HepG2 (cell line): ENCODE results near the gene GRAP. TPM values are rescaled to one million over a fixed set of nuclear protein-coding genes. Genes with fewer than 3 reads are reported as not detected.

Source experiments
- ATAC-seq: fragments of 200-7000 bp; cut with Tn5 transposase; 3 replicates; pipeline ENCODE4 v1.9.1; 2020; ENCODE audit warnings: mild to moderate bottlenecking, moderate library complexity
- BruUV-seq: library from RNA; stranded (reverse); fragments of 400-500 nt; replicated peaks from 2 replicates; lab custom pipeline; 2021; lab: Mats Ljungman, UMichigan
- CTCF ChIA-PET: fragments of 300-600 bp; formaldehyde crosslinking; extraction: SDS; loops from one replicate; lab custom pipeline; 2021; ENCODE audit warnings: low total read pairs, inconsistent platforms, low intra/inter-chr PET ratio; lab: Yijun Ruan, JAX
- POLR2A ChIA-PET: fragments of 350-600 bp; sonication (Branson Sonifier 250); formaldehyde crosslinking; loops from one replicate; lab custom pipeline; 2020; ENCODE audit warnings: antibody characterized with exemption, inconsistent platforms; lab: Yijun Ruan, JAX
- DNase-seq: peaks from one replicate; pipeline ENCODE4 v3.0.0-alpha.2; 2015; ENCODE audit warnings: low spot score
- FAIRE-seq: peaks from 3 replicates; lab custom pipeline; 2011; peaks lifted over from hg19 to GRCh38; lab: Jason Lieb, UNC
- H2AFZ ChIP-seq: one replicate; pipeline ENCODE4 v1.6.1; 2011; ENCODE audit warnings: low read length, inconsistent platforms
- H3K27ac ChIP-seq: fragments of 300-600 bp; 3 replicates; pipeline ENCODE4 v1.8.0; 2011; ENCODE audit warnings: mixed run types, mild to moderate bottlenecking, mixed read lengths, low read length, inconsistent platforms; ENCODE audit not compliant: insufficient read depth; ENCODE audit errors: extremely low read length
- H3K27me3 ChIP-seq, 2 experiments: fragments of 200-600 bp in 1 of 2; 2 replicates in 1 of 2; 3 replicates in 1 of 2; pipeline versions ENCODE4 v1.6.0 to v1.8.0; 2011; ENCODE audit warnings: low read length in 2 of 2, mild to moderate bottlenecking in 2 of 2, moderate library complexity in 2 of 2, inconsistent platforms in 1 of 2; ENCODE audit not compliant: insufficient read depth in 2 of 2, control insufficient read depth in 1 of 2
- H3K36me3 ChIP-seq, 2 experiments: fragments of 200-600 bp in 1 of 2; replicated peaks in 1 of 2; 2 replicates in 1 of 2; 3 replicates in 1 of 2; pipeline versions ENCODE4 v1.5.1 to v1.8.0; 2011; ENCODE audit warnings: low read length in 2 of 2, inconsistent platforms in 1 of 2; ENCODE audit not compliant: insufficient read depth in 2 of 2, control insufficient read depth in 1 of 2
- H3K4me1 ChIP-seq: 2 replicates; pipeline ENCODE4 v1.5.1; 2012; ENCODE audit warnings: low read length, inconsistent platforms; ENCODE audit not compliant: insufficient read depth
- H3K4me2 ChIP-seq: 2 replicates; pipeline ENCODE4 v1.6.0; 2011; ENCODE audit warnings: low read depth, low read length, inconsistent platforms
- H3K4me3 ChIP-seq, 3 experiments: fragments of 200-600 bp in 1 of 3; sonication (generic), shearing (Covaris generic) in 1 of 3; replicated peaks in 1 of 3; 2 replicates each; pipeline ENCODE4 v1.5.1; 2011 to 2016; ENCODE audit warnings: low read length in 3 of 3, inconsistent platforms in 2 of 3, low read depth in 2 of 3, mild to moderate bottlenecking in 2 of 3, control low read depth in 1 of 3, mixed read lengths in 1 of 3; ENCODE audit not compliant: insufficient read depth in 1 of 3
- H3K79me2 ChIP-seq: one replicate; pipeline ENCODE4 v1.6.1; 2011; ENCODE audit warnings: low read length, inconsistent platforms; ENCODE audit not compliant: insufficient read depth
- H3K9ac ChIP-seq: 2 replicates; pipeline ENCODE4 v1.6.0; 2011; ENCODE audit warnings: mild to moderate bottlenecking, low read depth, low read length, inconsistent platforms; ENCODE audit not compliant: insufficient read depth
- H3K9me3 ChIP-seq: 2 replicates; pipeline ENCODE4 v1.5.1; 2012; ENCODE audit warnings: mild to moderate bottlenecking, low read length
- H4K20me1 ChIP-seq: 2 replicates; pipeline ENCODE4 v1.6.0; 2011; ENCODE audit warnings: inconsistent platforms, mild to moderate bottlenecking, low read length, moderate library complexity; ENCODE audit not compliant: insufficient read depth
- CTCF ChIP-seq: sonication (generic); formaldehyde crosslinking; IDR thresholded peaks from 2 replicates; pipeline ENCODE4 v1.5.0; 2020; ENCODE audit warnings: mild to moderate bottlenecking, missing genetic modification reagents, moderate library complexity
- HNRNPLL ChIP-seq: fragments of 200-400 bp; formaldehyde crosslinking; IDR thresholded peaks from 2 replicates; pipeline ENCODE4 v1.6.1; 2017; ENCODE audit warnings: mild to moderate bottlenecking, low read depth, low read length; ENCODE audit not compliant: poor library complexity, severe bottlenecking
- JDP2 ChIP-seq: sonication (generic); formaldehyde crosslinking; IDR thresholded peaks from 2 replicates; pipeline ENCODE4 v1.8.1; 2022; ENCODE audit warnings: missing genetic modification reagents, borderline replicate concordance
- NFIC ChIP-seq: IDR thresholded peaks from 2 replicates; pipeline ENCODE4 v1.6.1; 2012; ENCODE audit warnings: mild to moderate bottlenecking, low read length, inconsistent platforms
- SPEN ChIP-seq: sonication (generic); formaldehyde crosslinking; IDR thresholded peaks from 2 replicates; pipeline ENCODE4 v1.5.1; 2020; ENCODE audit warnings: low read depth, mild to moderate bottlenecking, missing genetic modification reagents
- TEAD3 ChIP-seq: optimal IDR thresholded peaks from 2 replicates; pipeline ENCODE3; 2016; ENCODE audit warnings: borderline replicate concordance
- ZBTB7A ChIP-seq: sonication (generic); formaldehyde crosslinking; IDR thresholded peaks from 2 replicates; pipeline ENCODE4 v1.8.0; 2022; ENCODE audit warnings: mild to moderate bottlenecking, missing genetic modification reagents
- ZMYM3 ChIP-seq: sonication (generic); formaldehyde crosslinking; IDR thresholded peaks from 2 replicates; pipeline ENCODE4 v1.5.1; 2020; ENCODE audit warnings: mild to moderate bottlenecking, missing genetic modification reagents
- ZNF331 ChIP-seq: sonication (generic); formaldehyde crosslinking; IDR thresholded peaks from 2 replicates; pipeline ENCODE4 v1.4.0; 2020; ENCODE audit warnings: missing genetic modification reagents
- ZNF468 ChIP-seq: sonication (generic); formaldehyde crosslinking; IDR thresholded peaks from 2 replicates; pipeline ENCODE4 v1.8.0; 2022; ENCODE audit warnings: mild to moderate bottlenecking, moderate library complexity, missing genetic modification reagents
- ZNF547 ChIP-seq: sonication (generic); formaldehyde crosslinking; IDR thresholded peaks from 2 replicates; pipeline ENCODE4 v1.5.1; 2020; ENCODE audit warnings: mild to moderate bottlenecking, missing genetic modification reagents
- ZNF619 ChIP-seq: sonication (generic); formaldehyde crosslinking; IDR thresholded peaks from 2 replicates; pipeline ENCODE4 v1.4.0; 2020; ENCODE audit warnings: mild to moderate bottlenecking, missing genetic modification reagents
- WGBS: methylation state at CpG from one replicate; pipeline ENCODE4 v1.1.6; 2017; ENCODE audit warnings: low lambda C conversion rate; 5-methylcytosine and 5-hydroxymethylcytosine counted together
- in situ Hi-C: cut with HindIII; loops from 2 replicates; pipeline ENCODE4 v1.10.0; 2017; ENCODE audit warnings: low pct_unique_long_range_greater_than_20kb; ENCODE audit not compliant: extremely low pct_ligation_motif_present
- intact Hi-C: fragments of 100-400 bp; cut with micrococcal nuclease; formaldehyde crosslinking; loops from one replicate; pipeline ENCODE4 v1.10.0; 2022; ENCODE audit not compliant: unreplicated experiment
- polyA plus RNA-seq, 8 experiments: library from polyadenylated mRNA; depleted of rRNA in 3 of 8; stranded (reverse) in 7 of 8; unstranded in 1 of 8; fragments of >200 nt; fragmentation: Illumina TruSeq in 4 of 8; extraction: Trizol in 4 of 8; gene quantifications; 2 replicates each; pipeline versions ENCODE4 v1.2.1 to v1.2.3, GENCODE V29; 2011 to 2016; ENCODE audit warnings: low read depth in 4 of 8, missing spikeins in 1 of 8, mixed read lengths in 1 of 8; ENCODE audit not compliant: insufficient read depth in 1 of 8
- total RNA-seq, 5 experiments: library from RNA; depleted of rRNA; stranded (reverse); fragments of >200 nt; fragmentation: Illumina TruSeq; extraction: Trizol; gene quantifications; 2 replicates each; pipeline ENCODE4 v1.2.3, GENCODE V29; 2016; ENCODE audit warnings: low read depth in 1 of 5
- TF ChIP-seq, protein P1 (sequence below): sonication (generic); formaldehyde crosslinking; conservative IDR thresholded peaks from 2 replicates; pipeline ENCODE4 v1.8.0; 2022; ENCODE audit warnings: mild to moderate bottlenecking, moderate library complexity, missing genetic modification reagents
- TF ChIP-seq, protein P2 (sequence below): sonication (generic); formaldehyde crosslinking; IDR thresholded peaks from 2 replicates; pipeline ENCODE4 v1.8.0; 2022; ENCODE audit warnings: missing genetic modification reagents, low read depth, mild to moderate bottlenecking, borderline replicate concordance
- TF ChIP-seq, protein P3 (sequence below): sonication (generic); formaldehyde crosslinking; IDR thresholded peaks from 2 replicates; pipeline ENCODE4 v1.4.0; 2020; ENCODE audit warnings: mild to moderate bottlenecking, missing genetic modification reagents, borderline replicate concordance

GRAP gene
- total and polyA plus RNA-seq, 2 of the 13 experiments (the other 11 are each of a cell fraction or from before 2014, with no cell fraction given), result 0.77 to 1.7 TPM

- TF ChIP-seq ZNF619, result no peak
- TF ChIP-seq, protein P1, sequence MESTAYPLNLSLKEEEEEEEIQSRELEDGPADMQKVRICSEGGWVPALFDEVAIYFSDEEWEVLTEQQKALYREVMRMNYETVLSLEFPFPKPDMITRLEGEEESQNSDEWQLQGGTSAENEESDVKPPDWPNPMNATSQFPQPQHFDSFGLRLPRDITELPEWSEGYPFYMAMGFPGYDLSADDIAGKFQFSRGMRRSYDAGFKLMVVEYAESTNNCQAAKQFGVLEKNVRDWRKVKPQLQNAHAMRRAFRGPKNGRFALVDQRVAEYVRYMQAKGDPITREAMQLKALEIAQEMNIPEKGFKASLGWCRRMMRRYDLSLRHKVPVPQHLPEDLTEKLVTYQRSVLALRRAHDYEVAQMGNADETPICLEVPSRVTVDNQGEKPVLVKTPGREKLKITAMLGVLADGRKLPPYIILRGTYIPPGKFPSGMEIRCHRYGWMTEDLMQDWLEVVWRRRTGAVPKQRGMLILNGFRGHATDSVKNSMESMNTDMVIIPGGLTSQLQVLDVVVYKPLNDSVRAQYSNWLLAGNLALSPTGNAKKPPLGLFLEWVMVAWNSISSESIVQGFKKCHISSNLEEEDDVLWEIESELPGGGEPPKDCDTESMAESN, result no peak
- no peak for TF ChIP-seq JDP2 (CRISPR knock-in tag)
Measured at GRCh38 chr17:19020016-19020415, 26.7 kb downstream of the GRAP start (continued).

- no TSS peak for BruUV-seq
- TF ChIP-seq CTCF (CRISPR knock-in tag), result 0 out of 2 replicates have a peak, but pooled peaks have one; percentile 19
- TF ChIP-seq TEAD3 (CRISPR knock-in tag), result no peak
- 0 out of 2 replicates have a peak, but pooled peaks have one; percentile 37 for TF ChIP-seq ZNF547 (CRISPR knock-in tag)
- TF ChIP-seq ZBTB7A, result 0 out of 2 replicates have a peak, but pooled peaks have one; percentile 15
- TF ChIP-seq ZNF468 (CRISPR knock-in tag), result no peak
- TF ChIP-seq ZMYM3 (CRISPR knock-in tag), result no peak
- 0 out of 2 replicates have a peak, but pooled peaks have one; percentile 6 for TF ChIP-seq SPEN (CRISPR knock-in tag)
- TF ChIP-seq, protein P2, sequence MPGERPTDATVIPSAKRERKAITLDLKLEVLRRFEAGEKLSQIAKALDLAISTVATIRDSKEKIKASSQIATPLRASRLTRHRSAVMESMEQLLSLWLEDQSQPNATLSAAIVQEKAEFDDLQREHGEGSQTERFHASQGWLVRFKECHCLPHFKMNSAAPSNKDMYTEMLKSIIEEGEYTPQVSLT, result no peak
- no peak for TF ChIP-seq HNRNPLL
- no peak for TF ChIP-seq NFIC
- no peak for TF ChIP-seq ZNF331 (CRISPR knock-in tag)
- TF ChIP-seq, protein P3, sequence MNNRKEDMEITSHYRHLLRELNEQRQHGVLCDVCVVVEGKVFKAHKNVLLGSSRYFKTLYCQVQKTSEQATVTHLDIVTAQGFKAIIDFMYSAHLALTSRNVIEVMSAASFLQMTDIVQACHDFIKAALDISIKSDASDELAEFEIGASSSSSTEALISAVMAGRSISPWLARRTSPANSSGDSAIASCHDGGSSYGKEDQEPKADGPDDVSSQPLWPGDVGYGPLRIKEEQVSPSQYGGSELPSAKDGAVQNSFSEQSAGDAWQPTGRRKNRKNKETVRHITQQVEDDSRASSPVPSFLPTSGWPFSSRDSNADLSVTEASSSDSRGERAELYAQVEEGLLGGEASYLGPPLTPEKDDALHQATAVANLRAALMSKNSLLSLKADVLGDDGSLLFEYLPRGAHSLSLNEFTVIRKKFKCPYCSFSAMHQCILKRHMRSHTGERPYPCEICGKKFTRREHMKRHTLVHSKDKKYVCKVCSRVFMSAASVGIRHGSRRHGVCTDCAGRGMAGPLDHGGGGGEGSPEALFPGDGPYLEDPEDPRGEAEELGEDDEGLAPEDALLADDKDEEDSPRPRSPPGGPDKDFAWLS (CRISPR knock-in tag), result no peak
Measured at GRCh38 chr17:19019041-19019941, 27.5 kb downstream of the GRAP start.

More at GRCh38 chr17:19019041-19019941, 27.5 kb downstream of the GRAP start:
- peak; percentile 32 for ATAC-seq
- Histone ChIP-seq H3K4me3 (peak overlapping the region in 1 of 3 experiments; percentile 35; a peak in 1 of 6 replicates), H3K79me2 (no peaks in the 10 kb centered on the region), H4K20me1 (no peaks in the 10 kb centered on the region), H3K4me1 (peaks cover 59% of the 10 kb centered on the region), H3K9me3 (no peaks in the 10 kb centered on the region), H3K4me2 (peak overlapping the region; percentile 47), H3K27me3 (peaks cover 4 to 32% of the 10 kb centered on the region in 2 experiments; a peak in 3 of 5 replicates), H2AFZ (no peak overlapping the region), H3K36me3 (no peaks in the 10 kb centered on the region), H3K27ac (no peak overlapping the region), H3K9ac (no peak overlapping the region)
- CTCF ChIA-PET, result no interaction called here
- no peak for FAIRE-seq
- in situ Hi-C loops, result no loop called here
- no peak for DNase-seq
- POLR2A ChIA-PET, result interaction anchor here (1.9 kb wide), 1 partner anchor 13 kb away, joined by 11 read pairs; no protein-coding TSS in a partner anchor
- 22% methylated on average over 12 of the region's 27 CpGs for WGBS
- intact Hi-C loops, result no loop called here
